Measurements from ENCODE around the gene LENG1.

Gene LENG1

GRCh38 chr19:54154603-54155345 lies 4.7 kb downstream of the LENG1 start:
- peaks cover 13% of the 10 kb centered on the region; the same call in 1 of the 2 replicates for H3K79me2 ChIP-seq (ENCODE audit: insufficient read depth, low read depth)
- H2AFZ ChIP-seq (ENCODE audit: low read depth): no peak overlapping the region
- H3K4me2 ChIP-seq: no peak overlapping the region
- H4K20me1 ChIP-seq (ENCODE audit: insufficient read depth): no peaks in the 10 kb centered on the region
- H3K9ac ChIP-seq: no peak overlapping the region
- no peaks in the 10 kb centered on the region for H3K27me3 ChIP-seq (ENCODE audit: insufficient read depth, low read depth)
- H3K4me1 ChIP-seq (ENCODE audit: low read depth, poor library complexity, severe bottlenecking): peaks cover 18% of the 10 kb centered on the region
- no peak overlapping the region for H3K4me3 ChIP-seq (IDR thresholded peaks at IDR 0.05; ENCODE audit: insufficient read depth, low read depth, low read length)
- no peak for TF ChIP-seq CTCF (conservative IDR thresholded peaks at IDR 0.05; ENCODE audit: low read depth, low read length)
- H3K36me3 ChIP-seq (ENCODE audit: insufficient read depth): 0 out of 2 replicates have a peak, but pooled peaks cover 3% of the 10 kb centered on the region
- H3K27ac ChIP-seq: no peak overlapping the region

- Histone ChIP-seq H2AFZ (ENCODE audit: low read depth) (no peak overlapping the region), H3K27ac (no peak overlapping the region), H3K4me1 (ENCODE audit: low read depth, poor library complexity, severe bottlenecking) (peaks cover 17% of the 10 kb centered on the region), H3K36me3 (ENCODE audit: insufficient read depth) (0 out of 2 replicates have a peak, but pooled peaks cover 3% of the 10 kb centered on the region), H3K27me3 (ENCODE audit: insufficient read depth, low read depth) (no peaks in the 10 kb centered on the region), H3K79me2 (ENCODE audit: insufficient read depth, low read depth) (peaks cover 13% of the 10 kb centered on the region; the same call in 1 of the 2 replicates), H3K4me3 (IDR thresholded peaks at IDR 0.05; ENCODE audit: insufficient read depth, low read depth, low read length) (no peak overlapping the region), H4K20me1 (ENCODE audit: insufficient read depth) (no peaks in the 10 kb centered on the region), H3K4me2 (no peak overlapping the region), H3K9ac (no peak overlapping the region)
- no peak for TF ChIP-seq CTCF (conservative IDR thresholded peaks at IDR 0.05; ENCODE audit: low read depth, low read length)
Observed at GRCh38 chr19:54153731-54154326, 5.7 kb downstream of the LENG1 start.

- H3K4me2 ChIP-seq: no peak overlapping the region
- H4K20me1 ChIP-seq (ENCODE audit: insufficient read depth): no peaks in the 10 kb centered on the region
- no peak overlapping the region for H3K4me3 ChIP-seq (IDR thresholded peaks at IDR 0.05; ENCODE audit: insufficient read depth, low read depth, low read length)
- H3K79me2 ChIP-seq (ENCODE audit: insufficient read depth, low read depth): peaks cover 5% of the 10 kb centered on the region; the same call in 1 of the 2 replicates
- H3K9ac ChIP-seq: no peak overlapping the region
- no peak for TF ChIP-seq CTCF (conservative IDR thresholded peaks at IDR 0.05; ENCODE audit: low read depth, low read length)
- no peak overlapping the region for H3K27ac ChIP-seq
- H3K36me3 ChIP-seq (ENCODE audit: insufficient read depth): 0 out of 2 replicates have a peak, but pooled peaks cover 3% of the 10 kb centered on the region
- no peaks in the 10 kb centered on the region for H3K27me3 ChIP-seq (ENCODE audit: insufficient read depth, low read depth)
- H2AFZ ChIP-seq (ENCODE audit: low read depth): no peak overlapping the region
- H3K4me1 ChIP-seq (ENCODE audit: low read depth, poor library complexity, severe bottlenecking): peaks cover 8% of the 10 kb centered on the region
Observed at GRCh38 chr19:54152878-54153524, 6.5 kb downstream of the LENG1 start.

- H3K36me3 ChIP-seq (ENCODE audit: insufficient read depth): 0 out of 2 replicates have a peak, but pooled peaks cover 3% of the 10 kb centered on the region
Observed at GRCh38 chr19:54152267-54152666, 7.3 kb downstream of the LENG1 start.

More at GRCh38 chr19:54152267-54152666, 7.3 kb downstream of the LENG1 start:
- no peak for TF ChIP-seq CTCF (conservative IDR thresholded peaks at IDR 0.05; ENCODE audit: low read depth, low read length)
- no peak overlapping the region for H3K4me3 ChIP-seq (IDR thresholded peaks at IDR 0.05; ENCODE audit: insufficient read depth, low read depth, low read length)
- H3K79me2 ChIP-seq (ENCODE audit: insufficient read depth, low read depth): no peaks in the 10 kb centered on the region
- H4K20me1 ChIP-seq (ENCODE audit: insufficient read depth): no peaks in the 10 kb centered on the region
- no peak overlapping the region for H3K27ac ChIP-seq
- H3K4me2 ChIP-seq: no peak overlapping the region
- no peaks in the 10 kb centered on the region for H3K27me3 ChIP-seq (ENCODE audit: insufficient read depth, low read depth)
- no peak overlapping the region for H3K9ac ChIP-seq
- H3K4me1 ChIP-seq (ENCODE audit: low read depth, poor library complexity, severe bottlenecking): peaks cover 5% of the 10 kb centered on the region
- no peak overlapping the region for H2AFZ ChIP-seq (ENCODE audit: low read depth)
